Retina (tissue), 1 donor: ENCODE results near the gene SLC9A3.
"Not testable (repeated sequence)": the region's sequence is repeated elsewhere in the genome, so short reads cannot be mapped to it uniquely, and the experiment has no call there.

ENCODE experiments used
- DNase-seq: peaks from one replicate; pipeline ENCODE4 v3.0.0-alpha.2; 2016

SLC9A3 gene

GRCh38 chr5:488744-489688, 35.2 kb downstream of the SLC9A3 start:
- DNase-seq: no peak

DNA sequence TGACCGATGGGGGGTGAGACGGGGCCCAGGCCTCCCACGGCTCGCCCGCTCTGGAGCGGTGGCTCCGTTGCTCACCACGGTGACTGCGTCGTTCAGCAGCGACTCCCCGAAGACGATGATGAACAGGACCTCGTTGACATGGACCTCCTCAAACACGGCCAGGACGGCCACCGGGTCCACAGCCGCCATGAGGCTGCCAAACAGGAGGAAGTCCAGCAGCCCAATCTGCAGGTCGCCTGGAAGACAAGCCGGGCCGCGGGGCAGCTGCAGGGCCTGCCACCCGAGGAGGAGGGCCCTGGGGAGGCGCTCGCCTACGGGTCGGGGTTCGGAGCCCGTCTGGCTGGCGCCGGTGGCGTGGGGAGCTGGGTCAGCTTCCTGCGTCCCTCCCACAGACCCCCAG, 36.0 kb downstream of the SLC9A3 start:
- no peak for DNase-seq

- not testable (repeated sequence) for DNase-seq
Measured at GRCh38 chr5:486597-486996, 37.7 kb downstream of the SLC9A3 start.

GRCh38 chr5:485946-486491, 38.2 kb downstream of the SLC9A3 start:
- no peak for DNase-seq

GRCh38 chr5:485113-485945, 38.9 kb downstream of the SLC9A3 start:
- DNase-seq: peak; percentile 14

GRCh38 chr5:484556-484955, 39.7 kb downstream of the SLC9A3 start:
- no peak for DNase-seq

GRCh38 chr5:483434-484140, 40.7 kb downstream of the SLC9A3 start:
- peak; percentile 4 for DNase-seq

DNA sequence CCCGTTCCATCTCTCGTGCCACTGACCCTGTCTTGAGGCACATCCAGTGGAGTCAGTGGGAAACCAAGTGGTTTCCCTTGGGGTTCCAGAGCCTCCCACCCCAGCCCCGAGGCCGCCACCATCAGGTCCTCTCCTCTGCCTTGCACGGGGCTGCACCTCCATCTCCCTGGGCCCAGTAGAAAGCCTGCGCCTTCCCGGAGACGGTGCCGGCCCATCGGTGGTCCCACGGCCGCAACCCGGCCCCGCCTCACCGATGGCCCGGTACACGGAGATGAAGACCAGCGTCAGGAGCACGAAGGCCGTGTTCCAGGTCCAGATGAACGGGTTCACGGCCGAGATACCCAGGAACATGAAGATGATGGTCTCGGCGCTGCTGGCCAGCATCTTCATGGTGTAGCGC, 41.2 kb downstream of the SLC9A3 start:
- DNase-seq: no peak

GRCh38 chr5:482506-482905, 41.7 kb downstream of the SLC9A3 start:
- no peak for DNase-seq

DNA sequence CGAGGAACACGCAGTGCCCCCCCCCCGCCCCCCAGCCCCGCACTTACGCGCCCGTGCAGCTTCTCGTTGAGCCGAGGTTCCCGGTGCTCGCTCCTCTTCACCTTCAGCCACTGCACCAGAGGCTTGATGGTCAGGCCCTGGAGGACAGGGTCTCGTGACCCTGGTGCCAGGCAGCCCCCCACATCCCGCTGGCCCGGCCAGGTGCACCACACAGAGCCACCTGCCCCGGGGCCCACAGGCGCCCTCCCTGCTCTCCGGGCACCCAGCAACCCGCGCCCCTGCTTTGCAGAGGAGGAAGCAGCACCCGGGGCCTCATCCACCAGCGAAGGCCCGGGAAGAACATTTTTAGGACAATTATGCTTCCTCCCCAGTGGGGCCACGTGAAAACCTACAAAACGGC, 42.2 kb downstream of the SLC9A3 start:
- DNase-seq: no peak

GRCh38 chr5:481347-481746, 42.9 kb downstream of the SLC9A3 start:
- DNase-seq: no peak

DNA sequence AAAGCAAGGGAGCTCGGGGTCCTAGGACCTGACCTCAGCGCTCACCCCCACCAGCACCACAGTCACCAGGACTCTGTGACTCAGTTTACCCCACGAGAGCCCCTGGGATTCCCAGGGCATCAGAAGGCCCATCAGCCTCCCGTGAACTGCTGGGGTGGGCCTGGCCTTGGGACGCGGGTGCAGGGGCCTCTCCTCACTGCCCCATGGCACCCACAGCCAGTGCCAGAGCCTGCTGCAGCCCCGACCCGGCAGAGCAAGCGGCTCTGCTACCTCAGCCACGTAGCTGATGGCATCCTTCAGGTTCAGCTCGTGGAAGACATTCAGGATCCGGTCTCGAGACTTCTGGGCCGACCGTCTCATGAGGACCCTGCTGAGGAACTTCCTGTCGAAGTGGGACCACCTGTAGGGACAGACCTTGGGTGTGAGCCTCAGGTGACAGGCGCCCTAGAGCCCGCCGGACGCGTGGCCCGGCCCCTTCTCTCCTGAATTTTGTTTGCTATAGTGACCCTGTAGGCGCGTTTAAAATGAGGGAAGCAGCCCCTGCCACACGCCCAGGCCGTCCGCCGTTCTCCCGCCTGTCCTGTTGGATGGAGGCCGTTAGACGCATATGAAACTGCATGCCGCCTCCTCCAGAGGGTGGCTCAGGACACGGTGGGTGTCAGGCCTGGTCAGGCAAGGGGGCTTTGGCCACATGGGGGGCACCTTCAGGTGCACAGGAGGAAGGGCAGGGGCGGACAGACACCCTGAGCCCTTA, 44.5 kb downstream of the SLC9A3 start:
- no peak for DNase-seq

DNA sequence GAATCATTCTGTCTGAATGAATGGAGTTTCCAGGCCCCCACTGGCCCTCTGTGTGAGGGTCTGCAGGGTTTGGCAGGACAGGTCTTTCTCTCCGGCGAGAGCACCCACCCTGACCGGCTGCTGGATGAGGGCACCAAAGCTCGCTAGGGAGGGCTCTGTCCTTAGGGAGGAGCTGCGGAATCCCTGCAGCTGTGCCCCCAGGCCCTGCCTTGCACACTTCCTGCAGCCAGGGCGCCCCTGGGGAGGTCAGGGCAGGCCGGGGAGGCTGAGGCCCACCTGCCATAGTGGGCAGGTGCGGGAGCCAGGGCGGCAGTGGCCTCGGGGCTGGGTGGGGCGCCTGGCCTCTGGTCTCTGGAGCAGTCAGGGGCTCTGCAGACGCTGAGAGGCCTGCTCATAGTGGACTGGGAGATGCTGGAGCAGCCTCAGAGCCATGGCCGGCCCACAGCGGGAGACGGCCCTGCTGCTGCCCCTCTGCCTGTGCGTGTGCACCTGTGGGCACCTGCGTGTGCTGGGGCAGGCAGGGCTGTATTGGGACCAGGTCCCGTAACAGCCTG, 45.2 kb downstream of the SLC9A3 start:
- DNase-seq: no peak

DNA sequence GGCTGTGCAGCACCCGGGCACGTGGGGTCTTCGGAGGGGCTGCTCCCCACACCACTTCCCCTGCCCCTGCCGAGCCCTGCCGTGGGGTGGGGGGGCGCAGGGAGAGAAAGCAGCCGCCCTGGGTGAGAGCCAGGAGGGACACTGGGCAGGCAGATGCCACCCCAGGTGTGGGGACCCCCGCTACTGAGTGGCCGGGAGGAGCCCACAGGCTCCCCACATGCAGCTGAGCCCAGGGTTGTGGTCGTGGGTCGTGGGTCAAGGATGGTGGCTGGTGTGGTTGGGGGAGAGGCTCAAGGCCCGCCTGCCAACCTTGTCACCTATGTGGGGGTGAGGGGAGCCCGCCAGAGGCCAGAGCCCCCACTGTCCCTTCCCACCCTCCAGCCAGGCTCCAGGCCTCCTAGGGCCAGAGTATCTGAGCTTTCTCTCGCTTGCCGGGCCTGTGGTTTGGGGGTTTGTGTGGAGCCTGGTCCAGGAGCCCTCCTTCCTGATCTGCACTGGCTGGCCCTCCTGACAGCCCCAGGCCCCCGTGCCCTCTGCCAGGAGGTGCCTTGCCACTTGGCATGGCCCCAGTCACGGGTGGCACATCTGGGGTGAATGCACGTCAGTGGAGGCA, 45.8 kb downstream of the SLC9A3 start:
- no peak for DNase-seq

DNA sequence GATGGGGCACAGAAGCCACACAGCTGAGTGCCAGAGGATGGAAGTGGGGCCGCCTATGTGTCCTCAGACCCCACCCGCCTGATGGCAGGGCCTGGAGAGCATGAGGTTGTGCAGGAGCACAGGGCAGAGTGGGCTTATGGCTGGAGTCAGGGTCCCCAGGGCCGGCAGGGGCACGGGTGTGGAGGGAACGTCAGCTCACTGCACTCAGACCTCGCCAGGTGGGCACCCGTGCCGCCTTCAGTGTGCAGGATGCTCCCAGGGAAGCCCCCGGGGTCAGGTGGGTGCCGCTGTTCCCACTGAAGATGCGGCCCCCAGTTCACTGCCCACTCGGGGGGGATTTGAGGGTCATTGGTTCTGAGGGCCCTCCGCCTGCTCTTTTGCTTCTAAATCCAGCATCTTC, 46.4 kb downstream of the SLC9A3 start:
- no peak for DNase-seq

DNA sequence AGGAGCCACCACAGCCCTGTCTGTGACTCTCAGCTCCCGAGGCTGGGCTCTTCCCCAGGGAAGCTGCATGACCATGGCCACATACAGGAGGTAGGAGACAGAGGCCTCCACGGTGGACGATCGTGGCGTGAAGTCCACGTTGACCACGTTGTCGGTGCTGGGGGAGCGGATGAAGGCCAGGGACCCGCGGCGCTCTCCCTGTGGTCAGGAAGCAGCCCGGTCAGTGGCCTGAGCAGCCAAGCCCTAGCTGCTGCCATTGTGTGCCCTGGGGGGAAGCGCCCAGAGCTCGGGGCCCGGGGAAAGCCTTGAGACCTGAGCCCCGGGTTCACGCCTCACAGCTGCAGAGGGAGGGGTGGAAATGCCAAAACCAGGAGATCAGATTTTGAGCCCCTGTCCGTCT, 47.0 kb downstream of the SLC9A3 start:
- DNase-seq: no peak

- no peak for DNase-seq
Measured at GRCh38 chr5:476814-477175, 47.5 kb downstream of the SLC9A3 start.

DNA sequence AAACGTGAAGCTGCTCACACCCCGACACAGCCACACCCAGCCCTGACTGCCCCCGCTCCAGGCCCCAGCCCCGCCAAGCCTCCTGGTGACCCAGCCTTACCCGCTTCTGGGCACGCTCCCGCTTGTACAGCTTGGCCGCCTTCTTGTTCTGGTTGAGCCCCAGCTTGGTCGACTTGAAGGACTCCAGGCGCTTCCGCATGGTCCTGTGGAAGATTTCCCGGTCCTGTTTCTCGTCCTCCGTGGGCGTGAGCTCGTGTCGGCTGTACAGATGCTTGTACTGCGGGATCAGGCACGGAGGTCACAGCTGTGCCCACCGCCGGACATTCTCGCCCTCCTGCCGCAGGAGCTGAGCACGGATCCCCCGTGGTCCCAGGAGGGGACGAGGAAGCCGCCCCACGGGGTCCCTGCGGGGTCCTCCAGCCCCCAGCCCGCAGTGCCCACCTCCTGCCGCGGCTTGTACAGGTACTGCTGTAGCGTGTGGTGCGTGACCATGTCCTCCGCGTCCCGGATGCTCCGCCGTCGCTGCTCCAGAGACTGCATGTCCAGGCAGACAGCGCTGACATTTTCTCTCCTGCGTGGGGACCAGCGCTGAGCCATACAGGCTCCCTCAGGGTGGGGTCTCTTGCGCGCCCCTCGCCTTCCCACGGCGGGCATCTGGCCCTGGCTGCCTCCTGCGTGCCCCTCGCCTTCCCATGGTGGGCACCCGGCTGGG, 48.0 kb downstream of the SLC9A3 start:
- no peak for DNase-seq

DNA sequence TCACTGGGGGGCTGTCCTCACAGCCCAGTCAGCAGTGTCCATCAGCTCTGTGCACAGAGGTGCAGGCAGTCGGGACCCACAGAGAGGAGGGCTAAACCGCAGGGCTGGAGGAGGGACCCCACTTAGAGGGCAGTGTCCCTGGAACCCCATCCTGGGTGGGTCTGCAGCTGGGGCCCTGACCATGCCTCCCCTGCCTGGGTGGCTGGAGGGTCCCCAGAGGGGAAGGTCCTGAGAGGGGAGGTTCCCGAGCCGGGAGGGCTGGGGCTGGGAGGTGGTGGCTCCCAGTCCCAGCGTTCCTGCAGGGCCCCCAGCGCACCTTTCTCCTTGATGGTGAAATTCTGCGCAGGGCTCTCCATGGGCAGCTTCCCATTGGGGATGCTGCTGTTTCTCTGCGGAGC, 48.5 kb downstream of the SLC9A3 start:
- no peak for DNase-seq

- DNase-seq: peak; percentile 51
Measured at GRCh38 chr5:474840-475661, 49.2 kb downstream of the SLC9A3 start.
